ENCODE data around the gene MACROD2.

Gene MACROD2

DNA sequence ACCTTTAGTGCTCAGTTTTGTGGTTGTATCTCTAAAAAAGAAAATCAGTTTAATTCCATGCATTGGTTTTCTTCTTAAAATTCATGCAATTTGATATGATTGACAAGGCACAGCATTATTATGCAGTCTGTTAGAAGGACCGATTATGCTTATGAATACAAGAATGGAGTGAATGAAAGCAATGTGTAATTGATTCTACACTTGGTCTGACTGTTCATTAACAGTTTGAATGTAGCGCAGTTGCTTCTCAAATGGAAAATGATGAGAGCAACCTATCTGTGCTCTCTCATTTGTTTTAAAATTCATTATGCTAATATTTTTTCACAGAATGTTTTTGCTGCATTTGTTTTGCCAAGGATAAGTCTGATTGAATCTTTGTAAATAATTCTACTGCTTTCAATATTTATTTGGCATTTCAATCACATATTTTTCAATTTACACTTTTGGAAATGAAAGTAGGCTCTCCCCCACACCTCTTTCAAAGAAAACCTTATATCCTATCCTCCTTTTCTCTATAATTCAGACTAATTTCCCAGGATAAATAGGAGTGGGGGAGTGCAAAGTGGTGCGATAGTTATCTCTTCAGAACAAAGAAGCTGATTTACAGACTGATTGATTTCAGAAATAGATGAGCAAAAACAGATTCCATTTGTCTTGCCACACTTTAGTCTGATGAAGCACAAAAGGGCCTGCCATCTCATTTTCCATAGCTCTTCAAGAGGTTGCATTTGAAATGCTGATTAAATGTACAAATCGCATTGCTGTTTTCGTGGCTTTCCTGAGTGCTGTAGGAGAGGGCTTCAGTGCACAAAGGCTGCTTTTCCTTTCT, 1227.4 kb downstream of the MACROD2 start:
- in situ Hi-C loops (cut with MboI; ENCODE audit: low sequenced_read_pairs), result no loop called here

DNA sequence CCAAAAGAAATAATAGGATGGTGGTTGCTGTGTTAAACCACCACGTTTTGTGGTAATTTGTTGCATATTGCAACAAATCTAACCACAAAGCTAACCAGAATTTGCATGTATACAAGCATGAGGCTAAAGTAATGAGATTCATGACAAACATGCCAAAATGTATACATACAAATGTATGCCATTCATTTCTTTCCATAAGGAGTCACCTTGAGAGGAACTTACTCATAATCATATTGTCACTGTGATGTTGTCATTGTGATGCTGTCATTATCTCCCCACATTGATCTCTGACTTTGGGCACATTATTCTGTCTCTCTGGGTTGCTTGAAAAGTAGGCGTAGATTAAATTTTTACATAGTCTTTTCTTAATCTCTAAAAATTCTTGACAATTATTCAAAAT, 1228.9 kb downstream of the MACROD2 start:
- in situ Hi-C loops (cut with MboI; ENCODE audit: low sequenced_read_pairs), result no loop called here

DNA sequence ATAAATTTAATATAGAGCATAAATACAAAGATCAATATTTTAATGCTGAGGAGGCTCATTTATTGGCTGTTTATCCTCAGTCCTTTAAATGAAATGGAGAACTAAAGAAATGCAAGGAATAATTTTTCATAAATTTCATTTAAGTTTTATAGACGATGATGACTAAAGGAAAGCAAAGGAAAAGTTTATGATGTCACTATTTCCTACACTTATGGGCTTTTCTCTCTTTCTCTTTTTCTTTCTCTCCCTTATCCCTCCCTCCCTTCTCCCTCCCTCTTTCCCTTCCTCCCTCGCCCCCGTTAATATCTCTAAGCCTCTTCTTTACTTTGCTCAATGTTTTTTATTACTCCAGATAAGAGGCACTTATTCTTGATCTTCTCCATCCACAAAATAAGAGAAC, 1231.8 kb downstream of the MACROD2 start:
- in situ Hi-C loops (cut with MboI; ENCODE audit: low sequenced_read_pairs), result no loop called here

DNA sequence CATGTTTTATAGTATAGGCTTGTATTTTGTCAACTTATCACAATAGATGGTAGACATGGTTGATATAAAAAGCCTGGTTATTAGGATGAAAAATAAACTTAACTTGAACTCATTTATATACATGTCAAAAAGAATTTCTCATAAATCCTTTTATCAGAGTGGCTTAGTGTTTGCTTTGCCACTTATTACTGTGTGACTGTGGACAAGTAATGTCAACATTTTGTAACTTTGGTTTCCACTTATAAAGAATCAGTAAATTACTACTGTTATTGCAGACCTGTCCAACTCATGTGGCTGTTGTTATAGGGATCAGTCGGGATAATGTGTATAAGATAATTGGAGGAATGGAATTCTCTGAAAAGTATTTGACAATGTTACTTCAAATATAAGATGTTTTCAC, 1236.9 kb downstream of the MACROD2 start:
- in situ Hi-C loops (cut with MboI; ENCODE audit: low sequenced_read_pairs), result no loop called here

DNA sequence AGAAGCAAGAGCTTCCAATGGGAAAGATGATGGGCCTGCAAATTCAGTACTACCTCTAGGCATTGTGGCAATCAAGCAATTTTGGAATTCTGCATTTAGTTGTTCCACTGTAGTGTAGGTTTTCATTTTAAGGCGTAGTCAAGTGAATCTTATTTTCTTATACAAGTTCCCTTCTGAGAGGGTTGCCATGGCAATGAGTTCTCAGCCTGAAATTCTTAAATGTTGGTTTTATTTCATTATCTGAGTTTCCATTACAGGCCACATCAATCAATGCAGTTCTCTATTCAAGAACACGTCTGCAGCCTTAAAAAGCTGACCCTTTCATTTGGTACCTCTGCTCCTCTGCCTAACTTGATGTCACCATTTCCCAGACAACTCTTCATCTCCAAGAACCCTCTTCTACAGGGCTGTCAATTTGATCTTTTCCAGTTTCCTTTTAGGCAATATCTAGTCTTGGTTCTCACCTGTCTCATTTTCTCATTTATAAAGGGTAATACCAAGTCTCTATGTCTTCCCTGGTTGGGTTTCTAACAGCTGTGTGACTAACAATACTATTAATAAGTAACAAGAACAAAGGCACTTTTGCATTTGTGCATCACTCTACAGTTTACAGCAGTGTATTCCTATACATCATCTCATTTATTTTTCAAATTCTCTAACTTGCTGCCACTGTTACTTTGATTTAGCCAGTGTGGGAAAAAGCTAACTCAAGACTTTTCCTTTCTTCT, 1240.3 kb downstream of the MACROD2 start:
- in situ Hi-C loops (cut with MboI; ENCODE audit: low sequenced_read_pairs), result no loop called here

DNA sequence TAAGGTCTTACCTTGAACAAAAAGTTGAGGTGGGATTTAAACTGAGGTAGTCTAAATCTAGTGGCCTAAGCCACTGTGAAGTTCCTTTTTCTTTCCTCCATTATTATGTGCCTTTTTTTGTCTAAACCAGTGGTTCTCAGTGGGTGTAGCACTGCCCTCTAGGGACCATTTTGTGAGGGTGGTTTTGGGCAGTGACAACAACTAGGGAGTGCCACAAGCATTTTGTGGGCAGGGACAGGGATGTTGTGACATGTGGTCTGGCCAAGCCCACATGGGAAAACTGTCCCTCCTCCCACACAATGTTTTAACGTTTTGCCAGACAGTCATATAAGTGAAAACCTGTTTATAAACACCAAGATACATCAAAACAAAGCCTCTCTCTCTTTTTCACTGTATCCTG, 1241.5 kb downstream of the MACROD2 start:
- in situ Hi-C loops (cut with MboI; ENCODE audit: low sequenced_read_pairs), result no loop called here

DNA sequence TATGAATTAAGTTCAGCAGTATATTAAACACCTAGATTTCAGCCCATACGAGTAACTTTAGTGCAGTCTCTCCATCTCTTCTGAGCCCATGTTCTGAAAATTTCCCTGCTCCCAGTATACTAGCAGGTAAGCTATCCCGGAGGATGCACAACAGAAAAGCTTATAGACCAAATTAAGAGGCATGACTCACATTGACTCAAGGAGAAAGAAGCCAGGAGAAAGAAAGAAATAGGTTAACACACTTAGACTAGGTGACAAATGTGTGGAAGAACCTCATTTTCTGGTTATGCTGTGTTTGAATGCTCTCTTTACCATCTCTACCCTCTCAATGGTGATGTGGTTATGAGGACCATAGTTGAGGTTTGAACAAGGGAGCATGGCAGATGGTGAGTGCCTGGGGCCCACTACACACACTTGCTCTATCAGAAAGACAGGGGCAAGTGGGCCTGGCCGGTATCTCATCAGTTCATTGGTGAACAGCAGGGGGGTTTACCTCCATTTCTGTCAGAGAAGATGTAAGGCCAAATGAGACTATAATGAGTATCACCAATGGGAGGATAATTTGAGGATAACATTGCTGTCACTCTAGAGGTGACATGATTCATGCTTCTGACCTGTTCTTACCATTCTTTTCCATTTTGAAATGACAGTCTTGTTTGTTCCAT, 1244.4 kb downstream of the MACROD2 start:
- in situ Hi-C loops (cut with MboI; ENCODE audit: low sequenced_read_pairs), result no loop called here

DNA sequence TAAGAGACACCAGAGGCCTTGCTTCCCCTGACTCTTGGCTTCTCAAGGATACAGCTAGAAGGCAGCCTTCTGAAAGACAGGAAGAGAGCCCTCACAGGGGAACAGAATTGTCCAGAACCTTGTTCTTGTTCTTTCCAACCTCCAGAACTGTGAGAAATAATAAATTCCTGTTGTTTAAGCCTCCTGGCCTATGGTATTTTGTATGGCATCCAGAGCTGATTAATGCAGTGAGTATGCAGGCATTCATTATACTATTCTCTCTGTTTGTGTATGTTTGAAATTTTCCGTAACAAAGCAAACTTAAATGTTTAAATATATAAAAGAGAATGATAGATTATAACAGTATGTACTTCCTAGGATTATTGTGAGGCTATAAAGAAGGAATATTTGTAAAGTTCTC, 1245.5 kb downstream of the MACROD2 start:
- in situ Hi-C loops (cut with MboI; ENCODE audit: low sequenced_read_pairs), result no loop called here

DNA sequence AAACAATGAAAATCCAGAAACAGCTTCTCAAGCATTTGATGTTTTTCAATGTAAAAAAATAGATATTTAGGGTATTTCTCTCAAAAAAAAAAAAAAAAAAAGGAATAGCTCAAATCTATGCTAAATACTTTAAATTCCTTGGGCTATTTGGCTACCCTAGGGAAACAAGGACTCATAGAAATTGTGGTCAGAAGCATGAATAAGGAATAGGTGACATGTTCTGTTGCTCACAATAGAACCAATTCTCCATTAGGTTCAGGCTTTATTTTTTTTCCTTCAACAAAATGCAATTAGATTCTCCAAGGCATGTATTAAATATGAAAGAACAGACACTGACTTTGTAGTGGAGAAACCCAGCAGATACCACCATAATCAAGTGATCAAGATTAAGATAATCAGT, 1246.4 kb downstream of the MACROD2 start:
- in situ Hi-C loops (cut with MboI; ENCODE audit: low sequenced_read_pairs), result no loop called here

DNA sequence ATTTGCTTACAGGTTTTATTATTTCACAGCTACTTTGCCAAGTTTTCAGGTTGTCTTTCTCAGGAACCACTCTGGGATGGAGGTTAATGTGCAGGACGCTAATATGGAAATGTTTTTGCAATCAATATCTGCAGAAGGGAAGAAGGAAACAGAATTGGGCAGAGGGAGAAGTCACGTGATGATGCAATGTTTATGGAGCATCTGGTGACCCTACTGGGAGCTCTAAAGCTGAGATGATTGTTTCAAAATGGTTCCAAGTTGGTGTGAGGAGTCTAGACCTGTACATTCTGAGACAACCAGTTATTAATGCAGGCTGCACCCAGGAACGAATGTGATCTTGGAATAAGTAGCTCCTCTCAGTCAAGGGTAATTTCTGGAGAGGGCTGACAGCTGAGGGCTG, 1247.5 kb downstream of the MACROD2 start:
- in situ Hi-C loops (cut with MboI; ENCODE audit: low sequenced_read_pairs), result no loop called here

DNA sequence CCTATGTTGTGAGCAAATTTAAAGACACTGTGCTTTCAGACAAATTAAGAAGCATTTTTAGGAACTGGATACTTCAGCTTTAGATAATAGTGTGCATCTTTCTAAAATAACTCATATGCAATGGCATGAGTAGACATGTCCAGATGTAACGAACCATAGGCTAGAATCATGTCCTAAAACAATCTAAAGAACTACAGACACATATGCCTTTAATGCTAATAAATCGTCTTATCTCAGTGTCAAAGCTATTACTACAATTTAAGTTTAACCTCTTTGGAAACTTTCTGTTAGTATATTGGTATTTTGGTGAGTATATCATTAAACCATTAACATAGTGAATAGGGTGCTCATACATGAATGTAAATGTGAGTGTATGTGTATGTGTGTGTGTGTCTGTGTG, 1250.6 kb downstream of the MACROD2 start:
- in situ Hi-C loops (cut with MboI; ENCODE audit: low sequenced_read_pairs), result no loop called here

DNA sequence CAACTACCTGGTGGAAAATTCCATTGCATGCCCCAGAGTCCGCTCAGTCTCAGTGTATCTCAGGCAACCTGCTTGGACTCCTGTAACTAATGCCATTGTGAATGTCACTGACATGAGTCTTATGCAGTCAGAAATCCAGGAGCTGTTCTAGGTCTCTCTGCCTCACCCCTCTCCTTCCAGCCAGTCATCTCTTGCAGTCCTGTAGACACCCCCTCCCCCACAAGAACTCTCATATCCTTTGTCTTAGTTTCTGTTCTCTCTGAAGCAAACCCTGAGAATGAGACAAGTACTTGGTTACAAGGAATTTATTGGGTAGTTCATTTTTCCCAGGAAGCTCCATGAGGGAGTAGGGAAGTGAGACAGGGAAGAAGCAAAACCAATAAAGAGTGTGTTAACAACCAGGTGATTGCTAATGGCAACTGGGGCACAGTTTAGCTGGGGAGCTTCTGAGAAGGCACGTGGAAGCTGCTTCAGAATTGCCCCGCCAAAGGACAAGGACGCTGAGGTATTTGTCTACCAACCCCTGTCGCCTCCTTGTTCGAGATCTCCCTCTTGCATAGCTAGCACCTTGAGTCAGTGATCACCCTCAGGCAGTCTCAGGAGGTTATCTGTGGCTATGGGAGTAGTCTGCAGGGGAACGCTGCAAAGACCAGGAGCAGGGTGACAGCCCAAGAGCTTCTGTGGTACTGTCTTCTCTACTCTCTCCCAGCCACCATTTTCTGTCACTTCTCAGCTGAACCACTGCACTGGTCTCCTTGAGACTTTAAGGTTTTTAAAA, 1253.5 kb downstream of the MACROD2 start:
- in situ Hi-C loops (cut with MboI; ENCODE audit: low sequenced_read_pairs), result no loop called here

DNA sequence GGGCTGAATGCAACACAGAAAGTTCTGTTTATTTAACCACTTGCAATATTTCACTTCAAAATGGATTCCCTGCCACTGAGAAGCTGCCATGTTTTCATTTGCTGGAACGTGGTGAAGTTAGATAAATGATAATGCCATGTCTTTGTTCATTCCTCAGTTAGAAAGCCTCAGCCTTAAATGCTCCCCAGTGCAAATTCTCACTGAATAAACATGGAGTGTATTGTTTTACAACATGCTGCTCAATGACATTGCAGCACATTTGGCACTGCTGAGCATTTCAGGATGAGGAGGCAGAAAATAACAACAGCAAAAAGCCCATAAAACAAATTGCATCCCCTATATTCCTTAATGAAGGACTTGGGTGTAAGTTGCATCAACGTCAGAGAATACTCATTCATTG, 1255.9 kb downstream of the MACROD2 start:
- in situ Hi-C loops (cut with MboI; ENCODE audit: low sequenced_read_pairs), result no loop called here

DNA sequence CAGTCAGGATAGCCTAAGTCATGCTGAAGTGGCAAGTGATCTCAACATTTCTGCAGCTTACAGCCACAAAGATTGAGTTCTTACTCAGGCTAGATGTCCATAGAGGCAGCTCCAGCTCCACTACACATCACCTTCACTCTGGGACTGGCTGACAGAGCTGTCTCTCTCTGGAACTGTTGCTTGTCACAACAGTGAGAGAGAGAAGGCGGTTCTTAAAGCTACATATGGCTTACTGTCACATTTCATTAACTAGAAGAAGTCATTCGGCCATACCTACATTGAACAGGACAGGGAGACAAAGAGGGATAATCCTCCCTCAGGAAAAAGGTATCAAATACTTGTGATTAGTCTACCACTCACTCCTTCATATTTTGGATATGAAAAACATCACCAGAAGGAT, 1257.0 kb downstream of the MACROD2 start:
- in situ Hi-C loops (cut with MboI; ENCODE audit: low sequenced_read_pairs), result no loop called here

DNA sequence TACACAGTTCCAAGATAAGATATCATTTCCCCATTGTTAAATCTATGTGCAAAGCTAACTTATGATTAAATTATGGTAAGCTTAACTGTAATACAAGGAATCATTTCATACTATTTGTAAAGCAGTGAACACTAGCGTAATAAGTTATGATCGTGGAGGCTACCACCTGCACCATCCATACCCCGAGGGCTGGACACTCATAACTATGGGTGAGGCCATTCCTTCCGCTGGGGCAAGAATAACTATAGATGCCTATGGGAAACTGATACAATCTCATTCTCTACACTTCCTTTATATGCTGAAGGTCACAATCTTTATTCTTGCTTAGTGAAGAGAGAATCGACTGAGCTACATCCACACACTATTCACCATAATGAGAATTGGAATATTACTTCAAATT, 1258.1 kb downstream of the MACROD2 start:
- in situ Hi-C loops (cut with MboI; ENCODE audit: low sequenced_read_pairs), result no loop called here

DNA sequence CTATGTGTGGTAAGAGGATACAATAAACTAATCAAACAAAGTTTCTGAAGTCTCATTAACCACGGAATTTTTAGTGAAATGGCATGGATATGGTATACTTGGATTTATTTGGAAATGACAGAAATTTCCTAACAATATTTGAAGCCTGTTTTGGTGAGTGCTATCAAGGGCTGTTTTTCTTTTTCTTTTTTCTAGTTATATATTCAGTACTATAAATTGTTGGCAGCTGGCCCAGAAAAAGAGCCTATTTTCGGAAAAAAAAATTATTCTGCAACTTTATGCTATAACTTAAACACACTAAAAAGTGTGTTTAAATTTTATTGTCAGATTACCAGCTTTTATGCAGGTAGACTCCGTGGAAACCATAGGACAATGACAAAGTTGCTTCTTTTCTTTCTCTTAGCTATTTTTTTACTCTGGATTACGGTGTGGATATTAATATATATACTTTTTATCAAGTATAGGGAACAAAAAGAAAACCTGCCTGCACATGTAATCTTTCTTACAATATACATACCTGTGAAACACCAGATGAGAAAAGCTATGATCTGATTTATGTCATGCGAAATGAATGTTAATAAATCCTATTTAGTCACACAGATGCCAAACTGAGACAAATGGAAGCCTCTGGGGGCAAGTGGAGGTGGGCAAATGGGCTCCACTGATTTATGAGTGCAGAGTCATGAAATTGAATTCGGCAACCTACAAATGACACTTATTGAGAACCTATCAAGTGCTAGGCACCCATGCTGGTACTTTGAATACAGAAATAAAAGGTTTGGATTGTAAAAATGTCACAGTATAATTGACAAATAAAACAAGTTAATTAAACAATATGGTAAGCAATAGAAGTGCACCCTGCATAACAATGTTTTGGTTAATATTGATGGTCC, 1261.6 kb downstream of the MACROD2 start:
- in situ Hi-C loops (cut with MboI; ENCODE audit: low sequenced_read_pairs), result no loop called here

DNA sequence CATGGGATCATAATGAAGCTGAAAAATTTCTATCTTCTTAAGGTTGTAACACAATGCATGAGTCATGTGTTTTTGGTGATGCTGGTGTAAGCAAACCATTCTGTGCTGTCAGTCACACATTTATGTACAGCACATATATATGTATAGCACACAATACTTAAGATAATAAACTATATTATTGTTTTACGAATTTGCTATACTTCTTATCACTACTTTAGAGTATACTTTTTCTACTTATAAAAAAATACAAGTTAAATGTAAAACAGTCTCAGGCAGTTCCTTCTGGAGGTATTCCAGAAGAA, 1262.2 kb downstream of the MACROD2 start:
- in situ Hi-C loops (cut with MboI; ENCODE audit: low sequenced_read_pairs), result no loop called here

DNA sequence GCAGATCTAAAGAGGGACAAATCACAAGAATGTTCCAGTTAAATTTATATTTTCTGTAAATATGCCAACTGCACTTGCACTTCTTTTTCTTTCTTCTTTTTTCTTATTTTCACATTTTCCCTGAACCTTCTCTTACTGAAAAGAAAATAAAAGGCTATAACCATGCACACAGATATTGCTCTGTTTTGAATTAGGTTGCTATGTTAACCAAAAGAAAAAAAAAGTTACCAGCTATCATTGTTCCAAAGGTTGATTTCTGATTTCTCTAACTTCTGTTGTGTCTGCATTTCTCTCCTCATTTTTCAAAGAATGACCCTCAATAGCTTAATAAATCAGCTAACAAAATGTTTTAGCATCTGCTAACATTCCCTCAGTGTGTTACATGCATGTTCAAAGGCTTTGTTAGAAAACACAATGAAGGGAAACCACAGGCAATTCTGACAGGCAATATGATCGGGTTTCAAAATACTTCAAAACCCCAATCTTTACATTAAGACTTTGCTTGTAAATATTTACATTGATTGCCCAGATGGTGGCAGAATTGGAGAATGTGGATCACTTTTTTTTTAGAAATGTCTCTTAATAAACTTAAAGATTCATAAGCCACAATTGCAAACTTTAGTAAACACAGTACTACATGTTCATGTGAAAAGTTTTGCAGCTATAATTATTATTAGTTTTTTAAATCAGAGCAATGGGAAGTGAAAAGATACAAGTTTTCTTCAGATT, 1270.4 kb downstream of the MACROD2 start:
- in situ Hi-C loops (cut with MboI; ENCODE audit: low sequenced_read_pairs), result no loop called here

DNA sequence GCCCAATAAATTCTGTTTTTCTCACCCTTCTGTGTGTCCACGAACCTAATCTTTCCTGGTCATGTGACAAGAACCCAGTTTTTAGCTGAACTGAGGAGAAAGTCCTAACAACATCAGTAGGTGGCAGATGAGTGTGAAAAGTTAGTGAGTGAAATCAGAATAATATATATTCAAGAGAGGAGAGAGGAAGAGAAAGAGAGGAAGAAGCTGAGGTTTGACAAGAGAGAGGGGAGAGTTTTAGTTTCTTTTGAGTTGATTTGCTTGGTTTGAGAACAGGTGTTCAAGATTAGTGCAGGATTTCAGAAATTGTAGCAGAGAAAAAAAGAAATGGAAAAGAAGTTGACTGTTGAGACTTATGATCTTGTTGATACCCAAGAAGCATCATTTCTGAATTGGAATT, 1272.6 kb downstream of the MACROD2 start:
- in situ Hi-C loops (cut with MboI; ENCODE audit: low sequenced_read_pairs), result no loop called here

DNA sequence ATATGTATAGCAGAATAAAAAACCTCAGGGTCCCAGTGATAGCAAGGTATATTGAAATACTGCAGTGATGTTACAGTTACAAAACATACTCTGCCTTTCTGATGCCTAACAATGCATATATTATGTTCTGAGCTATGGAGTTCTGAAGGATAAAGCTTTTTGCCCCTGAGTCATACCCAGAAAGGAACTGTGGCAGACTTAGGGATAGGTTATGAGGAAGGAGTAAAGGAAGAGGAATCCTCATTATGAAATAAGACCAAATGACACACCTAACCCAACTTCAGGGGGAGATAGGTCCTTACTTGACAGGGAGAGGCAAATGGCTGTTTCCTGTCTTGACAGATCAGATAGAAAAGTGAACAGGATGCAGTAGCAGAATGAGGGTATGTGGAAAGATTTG, 1282.7 kb downstream of the MACROD2 start:
- in situ Hi-C loops (cut with MboI; ENCODE audit: low sequenced_read_pairs), result no loop called here

Data from HL-60/S4 (cell line).